Measurements from ENCODE around the gene CHCHD6.

CHCHD6 gene

DNA sequence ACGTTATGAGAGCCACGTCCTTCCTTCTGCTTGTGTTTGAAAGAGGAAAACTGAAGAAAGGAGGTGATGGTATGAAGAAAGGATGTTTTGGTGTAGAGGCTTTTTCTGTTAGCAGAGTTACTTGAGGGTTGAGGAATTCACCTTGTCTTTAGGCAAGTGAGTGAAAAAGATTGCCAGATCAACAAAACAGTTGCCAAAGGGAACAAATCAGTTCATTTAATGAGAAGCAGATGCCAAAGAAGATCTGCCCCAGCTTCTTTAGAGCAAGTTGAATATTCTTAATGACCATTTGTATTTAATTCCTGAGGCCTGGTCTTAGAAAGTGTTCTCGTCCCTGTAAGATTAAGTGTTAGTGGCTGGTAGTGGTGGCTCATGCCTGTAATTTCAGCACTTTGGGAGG lies 2.6 kb downstream of the CHCHD6 start:
- no peak overlapping the region for H3K4me3 ChIP-seq
- DNase-seq (ENCODE audit: low spot score): no peak
- TF ChIP-seq, protein P1, sequence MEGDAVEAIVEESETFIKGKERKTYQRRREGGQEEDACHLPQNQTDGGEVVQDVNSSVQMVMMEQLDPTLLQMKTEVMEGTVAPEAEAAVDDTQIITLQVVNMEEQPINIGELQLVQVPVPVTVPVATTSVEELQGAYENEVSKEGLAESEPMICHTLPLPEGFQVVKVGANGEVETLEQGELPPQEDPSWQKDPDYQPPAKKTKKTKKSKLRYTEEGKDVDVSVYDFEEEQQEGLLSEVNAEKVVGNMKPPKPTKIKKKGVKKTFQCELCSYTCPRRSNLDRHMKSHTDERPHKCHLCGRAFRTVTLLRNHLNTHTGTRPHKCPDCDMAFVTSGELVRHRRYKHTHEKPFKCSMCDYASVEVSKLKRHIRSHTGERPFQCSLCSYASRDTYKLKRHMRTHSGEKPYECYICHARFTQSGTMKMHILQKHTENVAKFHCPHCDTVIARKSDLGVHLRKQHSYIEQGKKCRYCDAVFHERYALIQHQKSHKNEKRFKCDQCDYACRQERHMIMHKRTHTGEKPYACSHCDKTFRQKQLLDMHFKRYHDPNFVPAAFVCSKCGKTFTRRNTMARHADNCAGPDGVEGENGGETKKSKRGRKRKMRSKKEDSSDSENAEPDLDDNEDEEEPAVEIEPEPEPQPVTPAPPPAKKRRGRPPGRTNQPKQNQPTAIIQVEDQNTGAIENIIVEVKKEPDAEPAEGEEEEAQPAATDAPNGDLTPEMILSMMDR (IDR thresholded peaks at IDR 0.05): no peak
- H3K27ac ChIP-seq: no peak overlapping the region

DNA sequence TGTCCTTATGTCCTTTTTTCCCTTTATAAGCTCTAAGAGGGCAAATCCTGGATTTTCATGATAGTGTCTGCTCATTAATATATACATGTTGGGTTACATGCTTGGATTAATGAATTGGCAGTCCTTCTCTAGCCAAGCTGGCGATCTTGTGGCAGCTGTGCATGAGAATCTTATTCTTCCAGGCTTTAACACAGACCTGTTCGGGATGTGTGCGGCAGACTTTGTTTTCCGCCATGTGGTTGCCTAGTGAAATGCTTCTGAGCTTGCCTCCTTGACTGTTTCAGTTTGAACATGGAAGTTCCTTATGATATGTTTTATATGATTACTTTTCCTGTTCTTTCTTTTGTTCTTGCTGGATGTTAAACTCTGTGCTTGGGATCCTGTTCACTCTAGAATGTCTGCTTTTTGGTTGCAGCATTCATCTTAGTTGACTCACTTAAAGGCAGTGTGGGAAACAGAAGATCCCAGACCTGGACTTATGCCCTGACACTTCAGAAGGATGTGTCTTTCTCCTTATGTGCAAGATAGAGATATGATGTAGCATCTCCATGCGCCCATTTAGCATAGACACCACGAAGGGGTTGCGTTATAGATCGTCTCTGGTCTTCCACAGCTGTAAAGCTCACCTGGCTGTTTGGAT lies 7.2 kb downstream of the CHCHD6 start:
- DNase-seq (ENCODE audit: low spot score): peak; percentile 7
- TF ChIP-seq, protein P1 (IDR thresholded peaks at IDR 0.05): no peak
- no peak overlapping the region for H3K4me3 ChIP-seq
- no peak overlapping the region for H3K27ac ChIP-seq

DNA sequence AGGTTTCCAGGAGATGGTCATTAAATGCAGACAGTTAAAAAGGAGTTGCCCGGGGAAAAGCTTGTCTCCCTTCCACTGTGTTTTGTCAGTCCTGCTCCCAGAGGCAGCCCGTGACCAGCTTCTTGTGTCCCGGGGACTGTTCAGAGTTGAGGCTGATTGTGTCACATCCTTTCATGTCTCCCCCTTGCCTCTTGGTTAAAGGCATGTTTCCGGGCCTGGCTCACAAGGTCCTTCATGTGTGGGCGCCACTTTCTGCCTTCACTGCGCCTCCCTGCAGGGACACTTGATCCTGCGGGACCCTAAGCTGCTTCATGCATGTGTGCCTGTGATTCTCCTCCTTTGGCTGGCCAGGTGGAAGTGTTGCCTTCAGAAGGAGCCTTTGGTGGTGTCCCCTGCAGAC lies 9.2 kb downstream of the CHCHD6 start:
- DNase-seq (ENCODE audit: low spot score): peak; percentile 62
- no peak overlapping the region for H3K27ac ChIP-seq

DNA sequence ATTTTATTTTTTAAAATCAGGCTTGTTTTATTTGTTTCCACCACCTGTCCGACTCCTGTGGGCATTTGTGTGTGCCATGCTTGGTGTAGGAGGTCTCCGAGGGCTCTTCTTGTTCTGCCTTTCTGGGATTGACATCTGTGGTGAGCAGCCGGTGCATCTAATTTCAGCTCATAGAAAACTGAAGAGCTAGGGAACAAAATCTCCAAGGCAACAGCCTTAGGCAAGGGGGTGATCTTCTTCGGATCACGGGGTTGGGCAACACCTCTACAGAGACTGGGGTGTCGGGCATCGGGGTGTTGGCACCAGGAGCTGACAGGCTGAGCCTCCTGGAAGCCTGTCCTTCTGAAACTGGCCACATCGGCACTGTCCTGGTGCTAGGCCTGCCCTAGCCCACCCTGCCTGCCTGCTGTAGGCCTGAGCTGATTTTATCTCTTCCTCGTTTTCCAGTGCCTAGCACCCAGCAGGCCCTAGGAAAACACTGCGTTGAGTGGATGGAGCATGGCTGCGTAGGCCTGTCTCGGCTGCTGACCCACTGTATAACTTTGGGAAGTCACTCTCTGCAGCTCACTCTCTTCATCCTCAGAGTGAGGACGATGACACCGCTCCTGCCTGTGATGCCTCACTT lies 10.3 kb downstream of the CHCHD6 start:
- TF ChIP-seq, protein P1 (IDR thresholded peaks at IDR 0.05): no peak
- peak; percentile 65 for DNase-seq (ENCODE audit: low spot score)
- Histone ChIP-seq H3K4me3 (no peak overlapping the region), H3K27ac (no peak overlapping the region)

More for the DNA sequence above, 9.2 kb downstream of the CHCHD6 start:
- TF ChIP-seq, protein P1 (IDR thresholded peaks at IDR 0.05): no peak
- H3K4me3 ChIP-seq: no peak overlapping the region

DNA sequence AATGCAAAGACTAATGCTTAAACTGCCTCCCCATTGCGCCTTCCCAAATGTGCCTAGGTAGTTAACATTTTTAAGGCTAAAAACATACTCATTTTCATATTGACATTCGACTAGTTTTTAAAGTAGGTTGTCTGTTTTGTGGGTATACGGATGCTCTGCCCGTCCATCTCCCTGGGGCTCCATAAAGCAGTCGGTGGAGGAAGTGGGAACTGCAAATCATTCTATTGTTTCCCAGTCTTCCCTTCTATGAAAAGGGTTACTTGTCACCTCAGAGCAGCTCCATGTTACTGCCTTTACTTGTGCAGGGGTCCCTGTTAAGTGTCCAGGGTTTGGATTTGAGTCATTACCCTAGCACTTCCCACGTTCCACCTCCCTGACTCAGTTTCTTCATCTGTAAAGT lies 10.9 kb downstream of the CHCHD6 start:
- H3K27ac ChIP-seq: no peak overlapping the region
- DNase-seq (ENCODE audit: low spot score): peak; percentile 0
- no peak overlapping the region for H3K4me3 ChIP-seq
- TF ChIP-seq, protein P1 (IDR thresholded peaks at IDR 0.05): no peak

DNA sequence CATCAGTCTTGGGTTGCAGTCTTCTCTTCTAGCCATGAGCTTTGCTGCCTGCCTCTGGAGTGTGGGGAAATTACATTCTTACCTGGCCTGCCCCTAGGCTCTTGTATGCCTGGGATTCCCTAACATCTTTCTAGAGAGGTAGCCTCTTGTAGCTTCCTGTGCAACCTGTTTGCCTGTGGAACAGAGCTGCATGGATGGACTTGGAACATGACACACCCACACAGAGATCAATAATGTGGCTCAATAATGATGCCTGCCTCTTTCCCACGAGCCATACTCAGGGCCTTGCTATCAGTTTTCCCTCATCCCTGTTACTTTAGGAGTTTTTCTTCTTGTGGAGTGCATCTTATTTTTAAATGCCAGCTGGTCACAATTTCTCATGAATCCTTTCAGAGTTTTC lies 11.4 kb downstream of the CHCHD6 start:
- TF ChIP-seq, protein P1 (IDR thresholded peaks at IDR 0.05): no peak
- Histone ChIP-seq H3K27ac (no peak overlapping the region), H3K4me3 (no peak overlapping the region)
- peak; percentile 16 for DNase-seq (ENCODE audit: low spot score)

DNA sequence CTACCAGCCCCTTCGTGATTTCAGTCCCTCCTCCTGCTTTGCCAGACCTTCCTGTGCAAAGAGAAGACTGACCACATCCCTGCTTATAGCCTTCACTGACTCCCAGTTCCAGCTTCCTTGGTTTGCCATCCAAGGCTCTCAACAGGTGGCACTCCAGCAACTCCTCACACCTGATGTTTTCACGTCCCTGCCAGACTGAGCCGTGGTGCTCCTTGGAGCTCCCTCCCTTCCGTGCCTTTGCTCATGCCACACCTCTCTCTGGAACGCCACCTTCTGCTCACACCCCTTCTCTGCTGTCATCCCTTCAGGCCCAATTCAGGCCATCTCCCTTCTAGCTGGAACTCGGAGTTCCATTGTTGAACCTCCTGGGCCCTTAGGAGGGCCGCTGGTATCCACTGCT lies 12.0 kb downstream of the CHCHD6 start:
- Histone ChIP-seq H3K27ac (no peak overlapping the region), H3K4me3 (no peak overlapping the region)
- DNase-seq (ENCODE audit: low spot score): peak; percentile 17
- TF ChIP-seq, protein P1 (IDR thresholded peaks at IDR 0.05): no peak

Measured in coronary artery (tissue), 2 donors.